Inflammatory macrophage (primary cell): Measurements from ENCODE around the gene GLB1L.

Source experiments
- DNase-seq, 2 donors: peaks; one replicate each; pipeline ENCODE4 v3.0.0-alpha.2; 2020 to 2022

The GLB1L gene

DNA sequence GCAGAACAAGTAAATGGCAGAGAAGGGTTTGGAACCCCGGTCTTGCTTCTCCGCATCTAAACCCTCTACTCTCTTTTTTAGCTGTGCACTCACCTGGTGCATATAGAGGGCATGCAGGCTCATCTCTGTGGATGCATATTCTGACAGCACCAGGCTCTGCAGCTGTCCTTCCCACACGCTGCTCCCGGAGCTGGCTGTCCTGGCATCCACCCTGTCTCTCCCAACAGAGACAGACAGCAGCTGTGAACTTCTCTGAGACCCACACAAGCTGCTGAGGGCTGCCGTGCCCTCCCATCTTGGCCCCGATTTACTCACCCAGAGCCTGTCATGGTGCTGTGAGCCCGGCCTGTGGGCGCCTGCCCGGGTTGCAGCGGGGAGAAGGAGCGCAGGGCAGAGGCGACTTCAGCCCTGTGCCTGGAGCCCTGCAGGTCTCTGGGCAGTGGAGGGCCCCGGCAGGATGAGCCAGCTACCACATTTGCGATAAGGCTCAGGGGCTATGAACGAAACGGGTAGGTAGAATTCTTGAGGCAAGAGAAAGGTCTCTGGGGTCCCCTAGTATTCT lies 23.2 kb downstream of the GLB1L start:
- no peak for DNase-seq

GRCh38 chr2:219220652-219221402 lies 24.4 kb downstream of the GLB1L start:
- DNase-seq: no peak

GRCh38 chr2:219219784-219220532 lies 25.3 kb downstream of the GLB1L start:
- no peak for DNase-seq

DNA sequence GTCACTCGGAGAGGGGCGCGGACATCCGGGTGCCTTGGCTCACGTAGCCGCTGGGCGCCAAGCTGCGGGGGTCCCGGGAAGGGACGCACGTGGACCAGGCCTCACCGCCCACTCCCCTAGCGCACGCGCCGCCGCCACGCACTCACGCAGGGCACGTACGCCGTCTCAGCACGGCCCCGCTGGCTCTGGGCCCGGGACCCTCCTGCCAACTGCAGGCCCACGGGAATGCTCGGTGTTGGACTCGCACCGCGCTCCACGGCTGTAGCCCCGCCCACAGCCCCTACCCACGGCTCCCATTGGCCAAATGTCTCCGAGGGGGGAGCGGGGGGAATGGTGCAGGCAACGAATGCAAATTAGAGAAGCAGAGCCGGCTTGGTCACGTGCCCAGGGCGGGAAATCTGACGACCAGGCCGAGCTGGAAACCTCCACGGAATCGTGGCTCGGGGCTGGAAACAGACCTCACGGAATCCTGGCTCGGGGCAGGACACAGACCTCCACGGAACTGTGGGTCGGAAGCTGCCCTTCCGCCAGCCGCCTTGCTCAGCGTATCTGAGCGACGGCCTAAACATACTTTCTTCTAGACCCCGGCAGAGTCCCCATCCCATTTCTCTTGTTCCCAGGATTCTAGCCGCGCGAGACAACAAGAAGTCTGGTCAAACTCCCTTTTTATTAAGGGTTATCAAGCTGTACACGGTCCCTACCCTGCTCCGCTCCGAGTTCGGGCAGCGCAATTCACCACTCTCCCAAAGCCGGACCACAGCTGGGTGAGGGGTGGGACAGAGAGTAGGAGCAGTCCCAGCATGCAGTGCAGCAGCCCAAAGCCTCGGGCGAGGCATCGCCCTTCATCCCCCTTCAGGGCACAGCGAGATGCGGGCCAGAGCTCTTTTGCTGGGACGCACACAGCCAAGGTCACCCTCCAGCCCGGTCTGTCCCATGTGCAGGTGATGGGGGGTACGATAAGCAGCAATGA lies 26.2 kb downstream of the GLB1L start, which contains the start of gene ABCB6:
Gene ABCB6 (minus strand): TSS at position 227 of the 970 bp plus-strand sequence. CDS start 285 bp downstream, outside the sequence.
- peak; percentile 43 to 63 for DNase-seq

- peak; percentile 17 to 54 for DNase-seq
These were observed 27.0 kb downstream of the GLB1L start for GRCh38 chr2:219218217-219218731.

DNA sequence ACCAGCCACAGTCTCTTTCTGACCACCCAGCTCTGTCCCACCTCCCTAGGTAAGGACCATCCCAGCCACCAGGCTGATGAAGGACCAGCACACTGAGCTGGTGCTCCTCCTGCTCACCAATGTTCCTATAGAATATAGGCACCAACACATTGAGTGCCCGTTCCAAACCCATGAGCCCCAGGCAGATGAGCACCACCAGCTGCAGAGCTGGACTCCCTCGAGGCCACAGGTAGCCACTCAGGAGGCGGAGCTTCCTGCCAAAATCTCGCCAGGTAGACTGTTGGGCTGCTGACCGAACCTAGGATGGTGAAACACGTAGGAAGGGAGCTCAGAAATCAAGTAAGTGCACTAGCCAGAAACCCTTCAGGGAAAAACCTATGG lies 28.7 kb downstream of the GLB1L start:
- DNase-seq: no peak

DNA sequence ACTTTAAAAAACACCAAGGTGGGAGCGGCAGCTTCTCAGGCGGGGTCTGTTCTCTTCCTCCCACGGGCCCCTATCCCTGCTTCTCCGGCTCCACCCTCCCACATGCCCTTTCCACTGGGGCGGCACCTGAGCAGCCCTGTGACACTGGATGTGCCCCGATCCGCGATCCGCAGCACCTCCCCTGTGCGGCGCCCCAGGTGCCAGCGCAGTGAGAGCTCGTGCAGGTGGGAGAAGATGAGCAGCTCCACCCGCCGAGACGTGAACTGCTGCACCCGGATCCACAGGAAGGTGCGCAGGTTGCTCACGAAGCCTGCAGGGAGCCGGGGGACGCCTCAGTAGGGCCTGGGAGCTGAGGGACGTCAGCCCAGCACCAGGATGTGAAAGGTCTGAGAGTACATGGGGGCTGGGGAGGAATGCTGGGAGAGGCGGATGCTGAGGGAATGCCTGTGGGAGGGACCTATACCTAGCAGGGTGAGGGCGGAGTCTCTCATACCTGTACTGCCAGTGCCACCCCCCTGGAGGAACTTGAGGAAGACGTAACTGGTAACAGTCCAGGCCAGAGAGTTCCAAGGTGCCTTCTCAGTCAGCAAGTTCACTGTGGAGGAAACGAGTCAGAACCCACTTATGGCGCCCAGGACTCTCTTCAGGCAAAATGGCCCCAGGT lies 29.2 kb downstream of the GLB1L start:
- no peak for DNase-seq

GRCh38 chr2:219214786-219215185 lies 30.5 kb downstream of the GLB1L start:
- DNase-seq: no peak

- no peak for DNase-seq
These were observed 31.1 kb downstream of the GLB1L start for GRCh38 chr2:219214141-219214540.

- no peak for DNase-seq
These were observed 31.7 kb downstream of the GLB1L start for GRCh38 chr2:219213486-219214071.

GRCh38 chr2:219213026-219213415 lies 32.2 kb downstream of the GLB1L start:
- DNase-seq: no peak

DNA sequence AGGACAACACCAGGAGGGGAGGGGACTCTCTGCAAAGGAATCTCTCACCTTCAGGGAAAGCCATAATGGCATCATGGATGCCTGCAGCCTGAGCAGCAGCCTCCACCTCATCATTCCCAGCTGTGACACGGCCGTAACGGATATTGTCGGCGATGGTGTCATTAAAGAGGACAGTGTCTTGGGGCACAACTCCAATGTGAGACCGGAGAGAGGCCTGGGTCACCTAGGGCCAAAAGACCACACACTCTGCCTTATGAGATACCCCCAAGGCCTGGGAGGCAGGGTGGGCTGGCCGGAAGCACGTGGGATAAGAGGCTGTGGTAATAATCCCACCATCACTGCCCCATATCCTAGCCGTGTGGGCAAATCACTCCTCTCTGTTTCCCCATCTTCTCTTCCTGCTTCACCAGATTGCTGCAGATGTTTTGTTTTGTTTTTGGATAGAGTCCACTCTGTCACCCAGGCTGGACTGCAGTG lies 34.3 kb downstream of the GLB1L start:
- DNase-seq: no peak

GRCh38 chr2:219210196-219210885 lies 34.9 kb downstream of the GLB1L start:
- no peak for DNase-seq

DNA sequence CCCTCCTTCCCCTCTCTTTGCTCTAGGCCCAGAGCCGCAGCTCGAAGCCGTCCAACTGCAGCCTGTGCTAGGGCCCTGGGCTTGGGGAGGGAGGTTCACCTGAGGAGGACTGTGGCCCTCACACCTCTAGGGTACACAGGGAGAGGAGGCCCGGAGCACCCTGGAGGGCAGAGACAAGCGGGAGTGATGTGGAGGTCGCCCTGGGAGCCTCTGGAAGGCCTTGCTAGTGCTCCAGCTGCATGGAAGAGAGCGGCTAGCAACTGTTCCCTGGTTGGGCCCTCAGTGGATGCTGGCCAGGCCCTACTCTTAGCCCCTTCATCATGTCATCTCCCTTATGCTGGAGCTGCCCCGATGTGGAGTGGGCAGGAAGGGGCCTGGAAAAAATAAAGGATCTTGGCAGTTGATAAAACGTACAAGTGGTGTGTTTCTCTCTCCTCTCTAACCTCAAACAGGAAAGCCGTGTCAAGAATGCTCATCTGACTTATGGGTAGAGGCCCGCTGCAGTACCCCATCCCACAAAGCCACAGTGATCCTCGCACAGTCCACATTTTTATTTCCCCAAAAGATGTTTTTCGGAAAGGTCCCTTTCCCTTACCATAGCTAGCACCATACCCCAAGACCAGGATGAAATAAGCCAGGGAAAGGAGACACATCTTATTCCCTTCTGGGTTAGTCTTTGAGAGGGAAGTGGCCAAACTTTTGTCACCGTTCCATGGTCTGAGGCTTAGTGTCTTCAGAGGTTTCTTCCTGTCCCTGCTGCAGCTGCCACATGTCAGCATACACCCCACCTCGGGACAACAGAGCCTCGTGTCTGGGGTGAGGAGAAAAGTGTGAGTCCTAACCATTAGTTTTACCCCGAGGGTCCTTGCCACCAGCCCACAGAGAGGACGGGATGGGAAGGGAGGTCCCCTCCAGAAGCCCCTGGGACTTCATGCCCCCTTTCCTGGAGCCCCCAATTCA lies 35.7 kb downstream of the GLB1L start:
- no peak for DNase-seq

- DNase-seq: no peak
These were observed 37.1 kb downstream of the GLB1L start for GRCh38 chr2:219207884-219208740.

GRCh38 chr2:219207134-219207883 lies 37.9 kb downstream of the GLB1L start:
- DNase-seq: no peak

GRCh38 chr2:219206328-219207133 lies 38.7 kb downstream of the GLB1L start, which contains the start of gene ZFAND2B:
ZFAND2B (plus strand) TSS chr2:219206782; CDS start chr2:219206988, 206 bp downstream.
- DNase-seq: peak; percentile 93 to 96
